T-cell (primary cell): ENCODE measurements around the gene IL16. TPM values are rescaled to one million over a fixed set of nuclear protein-coding genes. Genes with fewer than 3 reads are reported as not detected.
A peak's percentile ranks its signal among the peaks of the same experiment; 100 is the strongest.

Source experiments
- ATAC-seq, 4 experiments: fragments of 200-7000 bp in 3 of 4; fragments of 150-1000 bp in 1 of 4; cut with Tn5 transposase; replicated peaks in 1 of 4; 1 replicate in 3 of 4; 2 replicates in 1 of 4; pipeline ENCODE4 v1.10.0; 2021; ENCODE audit warnings: moderate library complexity in 3 of 4, mild to moderate bottlenecking in 2 of 4, moderate number of reproducible peaks in 1 of 4
- CTCF ChIA-PET, 2 donors: fragments of 300-600 bp; sonication (Branson Sonifier 250); formaldehyde crosslinking; loops; one replicate each; lab custom pipeline; 2022; ENCODE audit warnings: antibody characterized with exemption in 2 of 2; lab: Charles Lee
- POLR2A ChIA-PET, 2 donors: fragments of 300-600 bp; sonication (Branson Sonifier 250); formaldehyde crosslinking; loops; one replicate each; lab custom pipeline; 2022; ENCODE audit warnings: antibody characterized with exemption in 2 of 2; lab: Charles Lee
- DNase-seq, 35 experiments: peaks; one replicate each; pipeline versions ENCODE4 v3.0.0 to v3.0.0-alpha.2; 2013 to 2023
- H3K27ac ChIP-seq: one replicate; pipeline ENCODE4 v1.5.1; 2013; ENCODE audit warnings: low read length
- H3K27me3 ChIP-seq, 2 experiments: replicated peaks in 1 of 2; 1 replicate in 1 of 2; 2 replicates in 1 of 2; pipeline versions ENCODE4 v1.6.1 to v1.7.0; 2013; ENCODE audit warnings: low read length in 1 of 2, mixed read lengths in 1 of 2; ENCODE audit not compliant: control insufficient read depth in 2 of 2, insufficient read depth in 2 of 2; ENCODE audit errors: extremely low read depth in 1 of 2
- H3K36me3 ChIP-seq, 2 donors: 1 replicate in 1 of 2; 2 replicates in 1 of 2; pipeline versions ENCODE4 v1.6.1 to v1.7.0; 2013; ENCODE audit warnings: low read length in 1 of 2; ENCODE audit not compliant: control insufficient read depth in 2 of 2, insufficient read depth in 1 of 2; ENCODE audit errors: extremely low read depth in 1 of 2
- H3K4me1 ChIP-seq, 2 experiments: 1 replicate in 1 of 2; 2 replicates in 1 of 2; pipeline versions ENCODE4 v1.6.1 to v1.7.0; 2013; ENCODE audit warnings: low read length in 2 of 2, mixed read lengths in 1 of 2; ENCODE audit not compliant: insufficient read depth in 2 of 2, control insufficient read depth in 1 of 2; ENCODE audit errors: extremely low read depth in 1 of 2
- H3K4me3 ChIP-seq, 2 donors: 1 replicate in 1 of 2; 2 replicates in 1 of 2; pipeline versions ENCODE4 v1.5.1 to v1.7.0; 2013; ENCODE audit warnings: mild to moderate bottlenecking in 2 of 2, low read length in 1 of 2, moderate library complexity in 1 of 2; ENCODE audit not compliant: control insufficient read depth in 1 of 2; ENCODE audit errors: extremely low read depth in 1 of 2
- H3K9me3 ChIP-seq: 2 replicates; pipeline ENCODE4 v1.7.0; 2013
- H3K27ac Mint-ChIP-seq, 2 donors: one replicate each; pipeline ENCODE4 v1.8.0; 2020 to 2021; ENCODE audit warnings: mild to moderate bottlenecking in 2 of 2, mixed read lengths in 2 of 2
- H3K27me3 Mint-ChIP-seq, 2 donors: one replicate each; pipeline ENCODE4 v1.8.0; 2021 to 2022; ENCODE audit warnings: mixed read lengths in 2 of 2
- H3K36me3 Mint-ChIP-seq: one replicate; pipeline ENCODE4 v1.8.0; 2021; ENCODE audit warnings: mixed read lengths
- H3K4me1 Mint-ChIP-seq, 3 donors: one replicate each; pipeline ENCODE4 v1.8.0; 2020 to 2022; ENCODE audit warnings: mixed read lengths in 3 of 3, mild to moderate bottlenecking in 1 of 3
- H3K4me3 Mint-ChIP-seq, 3 donors: one replicate each; pipeline ENCODE4 v1.8.0; 2020 to 2022; ENCODE audit warnings: mild to moderate bottlenecking in 3 of 3, mixed read lengths in 3 of 3, moderate library complexity in 3 of 3
- H3K9me3 Mint-ChIP-seq, 3 donors: one replicate each; pipeline ENCODE4 v1.8.0; 2020 to 2022; ENCODE audit warnings: mixed read lengths in 3 of 3
- WGBS: methylation state at CpG from one replicate; pipeline ENCODE4 v1.1.5; 2013; ENCODE audit warnings: missing lambda C conversion rate; ENCODE audit not compliant: insufficient coverage; 5-methylcytosine and 5-hydroxymethylcytosine counted together
- total RNA-seq, 35 experiments: library from RNA in 6 of 35; stranded (reverse) in 6 of 35; fragments of 120-200 nt in 1 of 35; gene quantifications; one replicate each; pipeline versions ENCODE4 v1.2.1 to v1.2.4 and lab custom pipeline; 2013 to 2026

The IL16 gene
- total RNA-seq, 5 donors from 2014 or later (not counting 1 experiment from before 2014, with no cell fraction given) = 143 to 319 (median 299) TPM

DNA sequence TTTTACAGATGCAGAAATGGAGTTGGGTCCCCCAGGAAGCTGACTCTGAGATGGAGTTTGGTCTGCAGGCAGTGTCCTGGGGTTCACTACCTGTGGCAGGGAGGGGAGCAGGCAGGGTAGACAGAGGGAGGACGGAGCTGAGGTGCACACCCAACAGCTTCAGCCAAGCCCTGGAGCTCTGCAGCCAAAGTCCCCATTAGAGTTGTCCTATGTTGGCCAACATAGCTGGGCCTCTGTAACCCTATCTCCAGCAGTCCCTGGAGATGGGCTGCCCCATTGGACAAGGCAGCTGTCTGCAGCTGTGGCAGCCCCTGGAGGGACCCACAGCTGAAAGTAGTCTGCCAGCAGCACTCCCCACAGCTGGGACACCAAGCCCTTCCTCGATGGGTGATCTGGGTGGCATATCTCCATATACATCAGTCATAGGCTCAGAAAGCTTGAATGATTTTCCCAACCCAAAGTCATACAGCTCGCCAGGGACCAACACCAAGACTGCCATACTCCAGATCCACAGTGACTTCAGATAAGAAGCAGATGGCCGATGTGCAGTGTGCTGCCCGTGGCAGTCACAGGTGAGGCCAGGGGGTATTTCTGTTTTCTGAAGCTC, 95.3 kb downstream of the IL16 start:
- DNase-seq (no peak), ATAC-seq (no peak)
- H3K9me3 ChIP-seq = no peaks in the 10 kb centered on the region
- peaks cover 95 to 96% (median 96%) of the 10 kb centered on the region in 3 donors for H3K4me1 Mint-ChIP-seq
- ChIA-PET CTCF (interaction anchor here (0.8 to 2.4 kb wide), 7 partner anchors 10 to 110 kb away, joined by 3 to 15 read pairs (median 7); no protein-coding TSS in a partner anchor), POLR2A (interaction anchor here (0.7 to 1.6 kb wide), 4 partner anchors 9 to 17 kb away, joined by 3 to 5 read pairs (median 3); no protein-coding TSS in a partner anchor)
- peak overlapping the region; percentile 78 to 100 (median 95) for H3K4me3 Mint-ChIP-seq
- peaks cover 81 to 83% of the 10 kb centered on the region in 2 experiments for H3K4me1 ChIP-seq
- WGBS = 18% methylated on average over 4 of the region's 5 CpGs
- H3K27me3 ChIP-seq = no peaks in the 10 kb centered on the region
- peaks cover 3% of the 10 kb centered on the region for H3K36me3 Mint-ChIP-seq
- H3K27ac Mint-ChIP-seq = peak overlapping the region; percentile 100
- H3K9me3 Mint-ChIP-seq = no peaks in the 10 kb centered on the region
- peak overlapping the region; percentile 94 for H3K27ac ChIP-seq
- H3K36me3 ChIP-seq = no peaks in the 10 kb centered on the region
- H3K4me3 ChIP-seq = peak overlapping the region in 1 of 2 donors; percentile 32
- H3K27me3 Mint-ChIP-seq = no peaks in the 10 kb centered on the region

- ATAC-seq = peak in 1 of 4 experiments; percentile 22
- peak in 27 of 35 experiments; percentile 27 to 75 (median 46) for DNase-seq
- Histone ChIP-seq H3K9me3 (no peaks in the 10 kb centered on the region), H3K4me1 (peaks cover 76 to 78% of the 10 kb centered on the region in 2 experiments), H3K27me3 (no peaks in the 10 kb centered on the region), H3K27ac (peak overlapping the region; percentile 94), H3K36me3 (no peaks in the 10 kb centered on the region), H3K4me3 (peak overlapping the region; percentile 30 to 32)
- Mint-ChIP-seq H3K36me3 (peaks cover 6% of the 10 kb centered on the region), H3K27ac (peak overlapping the region; percentile 100), H3K9me3 (no peaks in the 10 kb centered on the region), H3K27me3 (no peaks in the 10 kb centered on the region), H3K4me3 (peak overlapping the region; percentile 78 to 100 (median 95)), H3K4me1 (peaks cover 89 to 91% (median 91%) of the 10 kb centered on the region in 3 donors)
- CTCF ChIA-PET = interaction anchor here (0.8 to 1.8 kb wide), 4 partner anchors 17 to 109 kb away, joined by 4 to 15 read pairs (median 6); no protein-coding TSS in a partner anchor
- POLR2A ChIA-PET = interaction anchor here (0.8 to 1.6 kb wide), 4 partner anchors 9 to 16 kb away, joined by 3 to 5 read pairs (median 4); no protein-coding TSS in a partner anchor
- WGBS = 56% methylated on average over 6 of the region's 12 CpGs
Observed at GRCh38 chr15:81292523-81293001, 95.9 kb downstream of the IL16 start.

DNA sequence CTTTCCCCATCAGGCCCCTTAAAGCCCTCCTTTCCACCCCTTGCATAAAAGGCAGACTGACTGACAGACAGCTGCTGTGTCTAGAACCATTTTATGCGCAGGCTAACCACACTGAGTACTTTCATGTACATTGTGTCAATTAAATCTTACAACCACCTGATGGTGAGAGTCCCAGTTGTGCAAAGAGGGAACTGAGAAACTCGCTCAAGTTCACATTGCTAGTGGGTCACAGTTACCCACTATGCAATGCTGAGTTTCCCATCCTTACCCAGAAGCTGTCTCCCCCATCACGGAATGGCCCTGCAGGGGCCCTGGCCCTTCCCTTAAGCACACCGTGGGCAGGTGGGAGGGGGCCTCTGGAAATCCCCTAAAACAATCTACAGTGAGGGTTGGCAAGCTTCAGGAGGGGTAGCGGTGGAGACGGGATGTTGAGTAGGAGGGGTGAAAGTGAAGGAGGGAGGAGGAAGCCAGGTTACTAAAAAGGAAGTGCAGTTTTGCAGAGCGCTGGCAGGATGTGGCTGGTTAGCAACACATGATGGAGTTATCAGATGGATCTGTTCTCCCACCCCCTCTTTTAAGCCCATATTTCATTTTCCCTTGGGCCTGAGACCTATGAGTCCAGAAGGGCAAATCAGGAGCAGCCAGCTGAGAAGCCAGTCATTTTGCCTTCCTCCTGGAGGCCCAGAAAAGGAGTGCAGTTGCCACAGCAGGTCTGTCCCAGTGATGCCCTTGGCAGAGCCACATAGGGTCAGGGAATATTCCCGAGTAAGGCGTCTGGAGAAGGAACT, 97.2 kb downstream of the IL16 start:
- Histone ChIP-seq H3K27ac (peak overlapping the region; percentile 94), H3K4me3 (peak overlapping the region; percentile 30 to 81), H3K4me1 (peaks cover 63 to 75% of the 10 kb centered on the region in 2 experiments), H3K27me3 (no peaks in the 10 kb centered on the region), H3K9me3 (no peaks in the 10 kb centered on the region), H3K36me3 (peaks cover 2 to 6% of the 10 kb centered on the region in 2 donors)
- Mint-ChIP-seq H3K4me3 (peak overlapping the region; percentile 78 to 100 (median 95)), H3K4me1 (peaks cover 77 to 89% (median 77%) of the 10 kb centered on the region in 3 donors), H3K27me3 (no peaks in the 10 kb centered on the region), H3K36me3 (peaks cover 20% of the 10 kb centered on the region), H3K9me3 (no peaks in the 10 kb centered on the region), H3K27ac (peak overlapping the region; percentile 100)
- DNase-seq (peak; percentile 61 to 92 (median 78)), ATAC-seq (peak; percentile 69 to 78 (median 74))
- ChIA-PET CTCF (interaction anchor here in 1 of 2 donors (0.9 to 1.5 kb wide), 3 partner anchors 18 to 30 kb away, joined by 3 to 6 read pairs (median 5); partner anchors contain the start of gene STARD5), POLR2A (interaction anchor here (0.6 to 1.5 kb wide), 3 partner anchors 13 to 294 kb away, joined by 3 to 4 read pairs (median 3); partner anchors contain the start of gene STARD5 (in 1 of the 2))
- WGBS = 0% methylated on average over 5 of the region's 9 CpGs

DNA sequence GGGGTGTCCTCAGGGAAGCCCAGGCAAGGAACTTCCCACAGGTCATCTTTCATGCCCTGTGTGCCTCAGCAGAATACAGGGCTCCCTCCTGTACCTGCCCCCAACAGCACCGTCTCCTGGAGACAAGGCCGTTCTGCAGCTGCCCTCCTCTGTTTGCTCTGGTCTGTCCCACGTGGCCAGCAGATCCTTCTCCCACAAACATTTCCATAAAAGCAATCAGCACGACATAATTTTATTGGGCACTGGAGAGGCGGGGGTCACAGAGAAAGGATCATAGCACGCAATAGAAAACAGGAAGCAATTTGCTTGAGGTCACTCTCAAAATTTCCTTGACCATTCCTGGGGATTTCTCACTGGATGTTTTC, 97.8 kb downstream of the IL16 start:
- H3K27me3 ChIP-seq = no peaks in the 10 kb centered on the region
- peak overlapping the region; percentile 94 for H3K27ac ChIP-seq
- no peaks in the 10 kb centered on the region for H3K27me3 Mint-ChIP-seq
- H3K36me3 Mint-ChIP-seq = peaks cover 26% of the 10 kb centered on the region
- no peaks in the 10 kb centered on the region for H3K9me3 ChIP-seq
- H3K4me3 Mint-ChIP-seq = peak overlapping the region; percentile 78 to 100 (median 95)
- H3K27ac Mint-ChIP-seq = peak overlapping the region; percentile 100
- H3K4me3 ChIP-seq = peak overlapping the region; percentile 30 to 81
- no peak for ATAC-seq
- peaks cover 61 to 76% of the 10 kb centered on the region in 2 experiments for H3K4me1 ChIP-seq
- peaks cover 8 to 9% of the 10 kb centered on the region in 2 donors for H3K36me3 ChIP-seq
- ChIA-PET POLR2A (interaction anchor here in 1 of 2 donors (1.0 kb wide), 1 partner anchor 30 kb away, joined by 3 read pairs; the partner anchor contains the start of gene STARD5), CTCF (interaction anchor here in 1 of 2 donors (1.5 kb wide), 1 partner anchor 19 kb away, joined by 5 read pairs; no protein-coding TSS in a partner anchor)
- peaks cover 72 to 89% (median 72%) of the 10 kb centered on the region in 3 donors for H3K4me1 Mint-ChIP-seq
- H3K9me3 Mint-ChIP-seq = no peaks in the 10 kb centered on the region
- no peak for DNase-seq
- 22% methylated on average over 6 of the region's 6 CpGs for WGBS

DNA sequence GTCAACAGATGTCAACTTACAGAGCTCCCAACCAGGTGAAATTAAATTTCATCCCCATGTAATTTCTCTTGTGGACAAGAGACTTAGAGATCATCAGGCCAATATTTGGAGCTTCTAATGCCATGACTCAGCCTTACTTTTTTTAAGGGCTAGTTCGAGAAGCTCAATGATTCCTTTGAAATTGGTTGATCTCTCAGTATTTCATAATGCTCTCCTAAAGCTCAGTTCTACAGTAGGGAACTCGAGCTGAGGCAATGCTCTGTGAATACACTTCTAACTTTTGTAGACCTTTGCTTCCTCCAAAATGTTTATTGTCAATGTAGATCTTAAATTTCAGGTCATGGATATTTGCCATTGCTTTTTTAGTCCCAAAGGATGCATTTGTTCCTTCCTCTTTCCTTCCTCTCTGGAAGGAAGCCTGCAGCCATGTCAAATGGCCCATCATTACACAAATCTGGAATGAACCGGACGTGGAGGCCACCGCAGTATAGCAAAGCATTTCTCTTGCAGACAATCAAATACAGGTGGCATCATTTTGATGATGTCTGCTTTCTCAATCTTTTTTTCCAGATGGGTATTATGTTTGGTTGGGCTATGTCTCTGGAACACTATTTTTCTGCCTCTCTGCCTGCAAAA, 98.9 kb downstream of the IL16 start:
- peaks cover 51 to 76% of the 10 kb centered on the region in 2 experiments for H3K4me1 ChIP-seq
- peak overlapping the region; percentile 94 for H3K27ac ChIP-seq
- CTCF ChIA-PET = interaction anchor here in 1 of 2 donors (0.7 to 1.2 kb wide), 3 partner anchors 12 to 30 kb away, joined by 3 to 8 read pairs (median 7); no protein-coding TSS in a partner anchor
- peak overlapping the region; percentile 68 to 98 for H3K4me3 ChIP-seq
- POLR2A ChIA-PET = interaction anchor here (0.6 to 0.7 kb wide), 2 partner anchors 28 to 1372 kb away, joined by 4 read pairs; partner anchors contain the start of gene STARD5 (in 1 of the 2)
- H3K4me3 Mint-ChIP-seq = peak overlapping the region; percentile 95 to 100 (median 100)
- H3K27me3 ChIP-seq = no peaks in the 10 kb centered on the region
- no peaks in the 10 kb centered on the region for H3K9me3 Mint-ChIP-seq
- H3K36me3 ChIP-seq = peaks cover 9 to 19% of the 10 kb centered on the region in 2 donors
- H3K27ac Mint-ChIP-seq = peak overlapping the region; percentile 100
- WGBS = no CpG with 5 or more reads among the region's 5 CpGs
- H3K9me3 ChIP-seq = no peaks in the 10 kb centered on the region
- no peaks in the 10 kb centered on the region for H3K27me3 Mint-ChIP-seq
- DNase-seq = peak in 1 of 35 experiments; percentile 30
- H3K4me1 Mint-ChIP-seq = peaks cover 61 to 90% (median 63%) of the 10 kb centered on the region in 3 donors
- H3K36me3 Mint-ChIP-seq = peaks cover 37% of the 10 kb centered on the region
- no peak for ATAC-seq
